CD8-positive, alpha-beta memory T cell (primary cell): ENCODE data around the gene LRRFIP1. TPM values are rescaled to one million over a fixed set of nuclear protein-coding genes. Genes with fewer than 3 reads are reported as not detected.
A peak's percentile ranks its signal among the peaks of the same experiment; 100 is the strongest.
"Not testable (repeated sequence)": the region's sequence is repeated elsewhere in the genome, so short reads cannot be mapped to it uniquely, and the experiment has no call there.

Source experiments
- CTCF ChIA-PET: fragments of 350-600 bp; sonication (Branson Sonifier 250); formaldehyde crosslinking; loops from one replicate; lab custom pipeline; 2021; ENCODE audit warnings: antibody characterized with exemption; lab: Charles Lee
- POLR2A ChIA-PET: fragments of 350-600 bp; sonication (Branson Sonifier 250); formaldehyde crosslinking; loops from one replicate; lab custom pipeline; 2021; ENCODE audit warnings: antibody characterized with exemption; lab: Charles Lee
- DNase-seq, 5 donors: peaks; one replicate each; pipeline versions ENCODE4 v3.0.0 to v3.0.0-alpha.2; 2020 to 2022; ENCODE audit warnings: mixed read lengths in 1 of 5
- H3K27ac ChIP-seq: one replicate; pipeline ENCODE4 v1.7.0; 2013; ENCODE audit warnings: low read depth, mild to moderate bottlenecking, low read length, moderate library complexity
- H3K27me3 ChIP-seq: 2 replicates; pipeline ENCODE4 v1.7.0; 2013; ENCODE audit warnings: low read length, mild to moderate bottlenecking; ENCODE audit not compliant: insufficient read depth, poor library complexity, severe bottlenecking
- H3K36me3 ChIP-seq: 2 replicates; pipeline ENCODE4 v1.7.0; 2013; ENCODE audit warnings: mild to moderate bottlenecking, low read length, moderate library complexity; ENCODE audit not compliant: insufficient read depth
- H3K4me1 ChIP-seq: 2 replicates; pipeline ENCODE4 v1.7.0; 2013; ENCODE audit warnings: mild to moderate bottlenecking, low read length, moderate library complexity; ENCODE audit not compliant: insufficient read depth
- H3K4me3 ChIP-seq: 2 replicates; pipeline ENCODE4 v1.7.0; 2013; ENCODE audit warnings: mild to moderate bottlenecking, low read length
- H3K9me3 ChIP-seq: 2 replicates; pipeline ENCODE4 v1.7.0; 2013; ENCODE audit warnings: mild to moderate bottlenecking, low read length
- H3K27ac Mint-ChIP-seq, 8 donors: one replicate each; pipeline ENCODE4 v1.8.0; 2020 to 2021; ENCODE audit warnings: mixed read lengths in 8 of 8, mild to moderate bottlenecking in 6 of 8, inconsistent platforms in 3 of 8, moderate library complexity in 3 of 8
- H3K27me3 Mint-ChIP-seq, 2 donors: one replicate each; pipeline ENCODE4 v1.8.0; 2020 to 2021; ENCODE audit warnings: mixed read lengths in 2 of 2, mild to moderate bottlenecking in 1 of 2, moderate library complexity in 1 of 2
- H3K36me3 Mint-ChIP-seq, 3 donors: one replicate each; pipeline ENCODE4 v1.8.0; 2020 to 2021; ENCODE audit warnings: mixed read lengths in 3 of 3, inconsistent platforms in 1 of 3, mild to moderate bottlenecking in 1 of 3
- H3K4me1 Mint-ChIP-seq, 3 donors: one replicate each; pipeline ENCODE4 v1.8.0; 2020 to 2021; ENCODE audit warnings: mixed read lengths in 3 of 3, inconsistent platforms in 1 of 3, mild to moderate bottlenecking in 1 of 3
- H3K4me3 Mint-ChIP-seq, 7 donors: one replicate each; pipeline ENCODE4 v1.8.0; 2020 to 2021; ENCODE audit warnings: mixed read lengths in 7 of 7, mild to moderate bottlenecking in 6 of 7, moderate library complexity in 4 of 7, inconsistent platforms in 2 of 7
- H3K9me3 Mint-ChIP-seq, 5 donors: one replicate each; pipeline ENCODE4 v1.8.0; 2020 to 2022; ENCODE audit warnings: mixed read lengths in 5 of 5, mild to moderate bottlenecking in 3 of 5, moderate library complexity in 2 of 5, inconsistent platforms in 1 of 5
- polyA plus RNA-seq: library from polyadenylated mRNA; unstranded; fragments of 300-500 nt; fragmentation: Illumina TruSeq; gene quantifications from one replicate; pipeline ENCODE4 v1.2.3, GENCODE V29; 2021
- total RNA-seq, 2 experiments: library from RNA; stranded (reverse); gene quantifications; one replicate each; pipeline ENCODE4 v1.2.3, GENCODE V29; 2021

LRRFIP1 gene
- total and polyA plus RNA-seq, 3 experiments from 2014 or later, result 128 to 192 (median 188) TPM

DNA sequence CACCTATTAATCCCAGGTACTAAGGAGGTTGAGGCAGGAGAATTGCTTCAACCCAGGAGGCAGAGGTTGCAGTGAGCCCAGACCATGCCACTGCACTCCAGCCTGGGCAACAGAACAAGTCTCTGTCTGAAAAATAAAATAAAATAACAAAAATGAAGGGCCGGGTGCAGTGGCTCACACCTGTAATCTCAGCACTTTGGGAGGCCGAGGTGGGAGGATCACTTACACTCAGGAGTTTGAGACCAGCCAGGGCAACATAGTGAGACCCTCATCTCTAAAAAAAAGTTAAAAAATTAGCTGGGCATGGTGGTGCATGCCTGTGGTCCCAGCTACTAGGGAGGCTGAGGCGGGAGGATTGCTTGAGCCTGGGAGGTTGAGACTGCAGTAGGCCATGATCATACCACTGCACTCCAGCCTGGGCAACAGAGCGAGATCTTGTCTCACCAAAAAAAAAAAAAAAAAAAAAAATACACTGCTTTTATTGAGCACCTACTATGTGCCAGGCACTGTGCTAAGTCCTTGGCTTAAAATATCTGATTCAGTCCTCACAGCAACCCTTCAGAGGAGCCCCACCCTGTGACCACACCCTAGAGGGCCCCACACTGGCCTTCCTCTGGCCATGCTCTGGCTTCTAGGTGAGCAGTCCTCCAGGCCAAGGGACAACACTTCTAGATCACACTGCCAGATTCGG, 31.4 kb upstream of the LRRFIP1 start:
- H3K27ac ChIP-seq, POLR2A ChIA-PET, H3K27me3 Mint-ChIP-seq, H3K4me3 ChIP-seq, H3K9me3 ChIP-seq, H3K36me3 Mint-ChIP-seq, DNase-seq, H3K36me3 ChIP-seq, H3K27me3 ChIP-seq, H3K4me3 Mint-ChIP-seq, H3K9me3 Mint-ChIP-seq, H3K4me1 ChIP-seq: not testable (repeated sequence)
- Mint-ChIP-seq H3K4me1 (peaks cover 2 to 12% (median 4%) of the 10 kb centered on the region in 3 donors), H3K27ac (peak overlapping the region in 2 of 8 donors; percentile 12 to 36)
- CTCF ChIA-PET, result interaction anchor here (1.2 kb wide), 1 partner anchor 24 kb away, joined by 3 read pairs; no protein-coding TSS in a partner anchor

DNA sequence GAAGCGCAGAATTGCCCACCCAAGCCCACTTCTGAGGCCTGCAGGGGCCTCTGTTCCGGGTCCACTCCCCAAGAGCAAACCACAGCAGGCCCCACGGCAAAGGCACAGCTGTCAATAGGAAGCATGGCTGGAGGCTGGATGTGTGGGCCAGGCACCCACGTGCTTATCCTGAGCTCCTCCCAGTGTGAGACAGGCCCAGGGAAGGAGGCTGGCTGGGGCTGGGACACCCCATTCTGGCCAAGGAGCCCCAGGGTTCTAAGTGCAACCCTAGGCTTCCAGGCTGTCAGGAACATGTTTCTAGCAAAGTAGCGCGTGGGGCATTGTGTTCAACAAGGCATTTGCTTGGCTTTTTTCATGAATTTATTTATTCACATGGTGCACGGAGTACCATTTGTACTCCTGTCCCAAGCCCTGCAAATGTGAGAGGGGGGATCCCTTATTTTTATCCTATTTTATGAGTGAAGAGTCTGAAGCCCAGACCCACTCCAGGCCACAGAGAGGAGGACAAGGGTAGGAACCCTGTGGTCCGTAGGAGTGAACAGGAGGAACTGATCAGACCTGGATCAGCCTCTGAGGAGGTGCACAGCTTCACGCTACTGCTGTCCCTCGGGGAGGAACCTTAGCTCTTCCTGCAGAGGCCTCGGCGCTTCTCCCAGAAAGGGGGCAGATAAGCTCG, 30.7 kb upstream of the LRRFIP1 start:
- no peak overlapping the region for H3K27ac ChIP-seq
- ChIA-PET CTCF (interaction anchor here (1.2 kb wide), 1 partner anchor 24 kb away, joined by 3 read pairs; no protein-coding TSS in a partner anchor), POLR2A (no interaction called here)
- Mint-ChIP-seq H3K4me3 (no peak overlapping the region), H3K27ac (peak overlapping the region in 2 of 8 donors; percentile 36 to 95), H3K9me3 (no peaks in the 10 kb centered on the region), H3K27me3 (no peaks in the 10 kb centered on the region), H3K4me1 (peaks cover 2 to 5% (median 2%) of the 10 kb centered on the region in 3 donors), H3K36me3 (no peaks in the 10 kb centered on the region)
- H3K36me3 ChIP-seq, result no peaks in the 10 kb centered on the region
- DNase-seq, result no peak
- H3K9me3 ChIP-seq, result no peaks in the 10 kb centered on the region
- peaks cover 2% of the 10 kb centered on the region for H3K4me1 ChIP-seq
- no peak overlapping the region for H3K4me3 ChIP-seq
- no peaks in the 10 kb centered on the region for H3K27me3 ChIP-seq

DNA sequence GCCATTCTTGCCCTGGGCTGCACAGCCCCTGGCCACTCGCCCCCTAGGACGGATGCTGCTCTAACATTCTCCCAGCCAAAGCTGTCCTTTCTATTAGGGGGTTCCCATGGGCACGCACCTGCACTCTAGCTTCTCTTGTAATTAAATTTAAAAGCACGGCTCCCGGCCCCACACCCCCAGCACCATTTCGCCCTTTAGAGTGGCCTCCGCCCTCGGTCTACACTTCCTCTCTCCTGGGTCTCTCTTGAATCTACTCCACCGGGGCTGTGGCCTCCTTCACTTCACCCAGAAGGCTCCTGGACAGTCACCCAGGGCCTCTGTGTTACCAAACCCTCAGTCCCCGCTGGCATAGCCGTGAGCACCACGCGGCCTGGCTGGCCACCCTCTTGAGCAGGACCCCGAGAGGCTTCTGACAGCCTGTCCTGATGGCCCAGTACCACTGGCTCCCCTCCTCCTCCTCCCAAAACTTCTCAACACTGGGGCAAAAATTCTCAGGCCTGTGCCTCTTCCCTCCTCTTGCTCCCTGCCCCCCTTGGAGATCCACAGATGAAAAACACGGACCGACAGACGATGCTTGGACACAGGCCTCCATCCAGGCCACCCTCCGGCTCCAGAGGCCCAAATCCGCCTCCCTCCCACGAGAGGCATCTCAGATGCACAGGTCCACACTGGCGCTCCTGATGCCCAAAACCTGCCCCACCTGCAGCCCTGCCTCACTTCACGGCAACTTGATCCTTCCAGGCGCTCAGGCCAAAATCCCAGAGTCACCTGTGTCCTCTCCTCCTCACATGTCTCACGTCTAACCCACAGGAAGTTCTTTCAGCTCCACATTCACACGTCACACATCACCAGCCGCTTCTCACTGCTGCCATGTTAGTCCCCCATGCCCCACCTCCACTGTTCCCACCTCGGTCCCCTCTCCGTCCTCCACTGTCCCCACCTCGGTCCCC, 29.9 kb upstream of the LRRFIP1 start:
- H3K4me1 Mint-ChIP-seq, result peaks cover 2 to 5% (median 2%) of the 10 kb centered on the region in 3 donors
- H3K36me3 Mint-ChIP-seq, result no peaks in the 10 kb centered on the region
- no peaks in the 10 kb centered on the region for H3K36me3 ChIP-seq
- H3K27ac ChIP-seq, result no peak overlapping the region
- peak overlapping the region in 4 of 8 donors; percentile 77 to 95 (median 84) for H3K27ac Mint-ChIP-seq
- H3K4me3 ChIP-seq, result no peak overlapping the region
- H3K27me3 ChIP-seq, result no peaks in the 10 kb centered on the region
- H3K4me3 Mint-ChIP-seq, result no peak overlapping the region
- ChIA-PET POLR2A (no interaction called here), CTCF (no interaction called here)
- H3K27me3 Mint-ChIP-seq, result peaks cover 0 to 1% of the 10 kb centered on the region in 2 donors
- DNase-seq, result no peak
- no peaks in the 10 kb centered on the region for H3K4me1 ChIP-seq
- no peaks in the 10 kb centered on the region for H3K9me3 ChIP-seq
- no peaks in the 10 kb centered on the region for H3K9me3 Mint-ChIP-seq

DNA sequence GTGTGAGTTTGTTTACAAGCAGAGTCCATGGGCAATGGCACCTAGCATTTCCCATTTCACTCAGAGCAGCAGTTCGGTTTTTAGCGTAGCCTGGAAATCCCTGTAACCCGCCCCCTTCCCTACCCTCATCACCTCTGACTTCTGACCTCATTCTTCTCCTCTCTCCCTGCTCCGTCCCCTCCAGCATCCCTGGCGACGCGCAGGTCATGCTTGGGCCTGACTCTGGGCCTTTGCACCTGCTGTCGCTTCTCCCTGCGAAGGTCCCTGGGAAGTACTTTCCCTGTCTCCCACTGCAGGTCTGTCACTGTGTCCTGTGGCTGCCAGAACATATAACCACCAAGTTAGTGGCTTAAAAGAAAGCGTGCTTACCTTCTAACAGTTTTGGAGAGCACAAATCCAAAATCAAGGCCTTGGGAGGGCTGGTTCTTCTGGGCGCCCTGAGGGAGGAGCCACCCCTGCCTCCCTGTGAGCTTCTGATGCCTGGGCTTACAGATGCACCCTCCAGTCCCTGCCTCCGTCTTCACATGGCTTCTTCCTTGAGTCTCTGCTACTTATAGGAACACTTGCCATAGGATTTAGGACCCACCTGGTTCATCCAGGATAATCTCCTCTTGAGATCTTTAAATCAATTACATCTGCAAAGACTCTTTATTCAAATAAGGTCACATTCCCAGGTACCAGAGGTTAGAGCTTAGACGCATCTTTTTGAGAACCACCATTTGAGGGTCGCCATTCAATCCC, 28.7 kb upstream of the LRRFIP1 start:
- no peak for DNase-seq
- H3K9me3 ChIP-seq, result no peaks in the 10 kb centered on the region
- POLR2A ChIA-PET, result no interaction called here

DNA sequence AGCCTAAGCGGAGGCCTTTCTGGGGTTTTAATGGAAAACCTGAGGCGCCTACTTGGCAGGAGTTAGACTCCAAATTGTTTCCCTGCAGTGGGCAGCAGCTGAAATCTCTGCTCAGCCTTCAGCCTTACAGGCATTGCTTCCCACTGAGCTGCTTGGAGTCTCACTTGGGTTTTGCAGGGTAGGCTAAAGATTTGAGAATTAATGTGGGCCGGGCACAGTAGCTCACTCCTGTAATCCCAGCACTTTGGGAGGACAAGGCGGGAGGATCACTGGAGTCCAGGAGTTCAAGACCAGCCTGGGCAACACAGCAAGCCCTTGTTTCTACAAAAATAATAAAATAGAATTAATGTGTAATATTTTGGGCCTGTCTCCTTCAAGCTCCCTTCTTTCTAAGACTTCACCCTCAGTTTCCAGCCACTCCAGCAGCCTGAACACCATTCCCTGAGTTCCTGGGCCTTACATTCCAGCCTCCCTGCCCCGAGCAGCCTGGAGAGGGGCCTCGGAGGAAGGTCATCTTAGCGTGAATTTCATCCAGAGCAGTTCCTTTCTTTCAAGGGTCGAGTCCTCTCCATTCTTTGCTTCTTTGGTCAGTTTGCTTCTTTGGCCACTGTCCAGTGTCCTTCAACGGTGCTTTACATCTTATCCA, 27.8 kb upstream of the LRRFIP1 start:
- no peak for DNase-seq
- peaks cover 19% of the 10 kb centered on the region for H3K4me1 ChIP-seq
- H3K9me3 Mint-ChIP-seq, result no peaks in the 10 kb centered on the region
- no peaks in the 10 kb centered on the region for H3K9me3 ChIP-seq
- H3K27ac Mint-ChIP-seq, result peak overlapping the region in 5 of 8 donors; percentile 3 to 84 (median 61)
- no peak overlapping the region for H3K27ac ChIP-seq
- H3K4me3 ChIP-seq, result no peak overlapping the region
- H3K36me3 Mint-ChIP-seq, result no peaks in the 10 kb centered on the region
- H3K4me1 Mint-ChIP-seq, result peaks cover 17 to 21% (median 19%) of the 10 kb centered on the region in 3 donors
- H3K27me3 ChIP-seq, result no peaks in the 10 kb centered on the region
- POLR2A ChIA-PET, result no interaction called here
- H3K36me3 ChIP-seq, result no peaks in the 10 kb centered on the region
- CTCF ChIA-PET, result interaction anchor here (0.8 kb wide), 1 partner anchor 28 kb away, joined by 3 read pairs; no protein-coding TSS in a partner anchor
- no peak overlapping the region for H3K4me3 Mint-ChIP-seq
- peaks cover 0 to 1% of the 10 kb centered on the region in 2 donors for H3K27me3 Mint-ChIP-seq

More for the DNA sequence above, 28.7 kb upstream of the LRRFIP1 start:
- no peaks in the 10 kb centered on the region for H3K27me3 ChIP-seq
- peaks cover 11% of the 10 kb centered on the region for H3K4me1 ChIP-seq
- H3K36me3 ChIP-seq, result no peaks in the 10 kb centered on the region
- no peaks in the 10 kb centered on the region for H3K9me3 Mint-ChIP-seq
- CTCF ChIA-PET, result no interaction called here
- H3K36me3 Mint-ChIP-seq, result no peaks in the 10 kb centered on the region
- no peak overlapping the region for H3K27ac ChIP-seq
- peaks cover 12 to 17% (median 13%) of the 10 kb centered on the region in 3 donors for H3K4me1 Mint-ChIP-seq
- peaks cover 0 to 1% of the 10 kb centered on the region in 2 donors for H3K27me3 Mint-ChIP-seq
- no peak overlapping the region for H3K4me3 ChIP-seq
- no peak overlapping the region for H3K4me3 Mint-ChIP-seq
- peak overlapping the region in 6 of 8 donors; percentile 4 to 84 (median 26) for H3K27ac Mint-ChIP-seq

DNA sequence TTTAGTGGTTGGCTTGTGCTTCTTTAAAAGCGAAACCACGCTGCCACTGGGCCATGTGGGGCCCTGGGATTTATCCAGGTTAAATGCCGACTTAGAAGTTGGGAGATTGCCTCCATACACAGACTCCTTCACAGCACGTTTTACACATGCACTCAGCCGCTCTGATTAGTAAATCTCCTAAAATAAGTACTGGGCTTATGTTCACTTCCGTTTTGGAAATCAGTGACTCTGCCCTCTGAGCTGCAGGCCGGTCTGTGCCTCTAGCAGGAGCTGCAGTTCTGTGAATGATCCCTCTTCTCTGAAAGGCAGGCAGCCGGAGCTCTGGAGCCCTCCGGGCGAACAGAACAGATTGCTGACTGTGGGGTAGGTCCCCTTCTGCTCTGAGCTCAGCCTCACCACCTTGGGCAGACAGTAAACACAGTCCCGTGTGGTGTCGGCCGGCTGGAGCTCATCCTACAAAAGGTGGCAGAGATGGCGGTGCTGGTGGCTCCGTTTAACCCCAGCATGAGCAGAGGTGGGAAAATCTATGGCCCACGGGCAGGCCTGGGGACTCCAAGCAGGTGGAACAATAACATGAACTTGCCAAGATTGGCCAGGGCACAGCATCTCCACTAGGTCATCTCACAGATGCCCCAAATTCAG, 27.1 kb upstream of the LRRFIP1 start:
- POLR2A ChIA-PET, result no interaction called here
- no peak for DNase-seq
- no peaks in the 10 kb centered on the region for H3K36me3 Mint-ChIP-seq
- H3K4me1 ChIP-seq, result peaks cover 20% of the 10 kb centered on the region
- no peak overlapping the region for H3K27ac ChIP-seq
- CTCF ChIA-PET, result interaction anchor here (0.8 kb wide), 1 partner anchor 28 kb away, joined by 3 read pairs; no protein-coding TSS in a partner anchor
- H3K4me3 ChIP-seq, result no peak overlapping the region
- no peak overlapping the region for H3K4me3 Mint-ChIP-seq
- peaks cover 19 to 25% (median 19%) of the 10 kb centered on the region in 3 donors for H3K4me1 Mint-ChIP-seq
- no peaks in the 10 kb centered on the region for H3K27me3 ChIP-seq
- H3K9me3 ChIP-seq, result no peaks in the 10 kb centered on the region
- H3K36me3 ChIP-seq, result no peaks in the 10 kb centered on the region
- peak overlapping the region in 4 of 8 donors; percentile 10 to 95 (median 42) for H3K27ac Mint-ChIP-seq
- H3K27me3 Mint-ChIP-seq, result peaks cover 0 to 1% of the 10 kb centered on the region in 2 donors
- H3K9me3 Mint-ChIP-seq, result no peaks in the 10 kb centered on the region
